Progenitor cell of endocrine pancreas (in vitro differentiated cells): ENCODE data around the gene CLPTM1L. TPM values are rescaled to one million over a fixed set of nuclear protein-coding genes. Genes with fewer than 3 reads are reported as not detected.
"Not testable (repeated sequence)": the region's sequence is repeated elsewhere in the genome, so short reads cannot be mapped to it uniquely, and the experiment has no call there.

Source experiments
- DNase-seq: peaks from one replicate; pipeline ENCODE4 v3.0.0; 2021; ENCODE audit warnings: low spot score; ENCODE audit not compliant: unreplicated experiment
- H3K27ac Mint-ChIP-seq: 2 replicates; pipeline ENCODE4 v1.8.0; 2021; ENCODE audit warnings: mild to moderate bottlenecking, moderate library complexity, mixed read lengths
- H3K27me3 Mint-ChIP-seq: 2 replicates; pipeline ENCODE4 v1.8.0; 2021; ENCODE audit warnings: mixed read lengths
- H3K36me3 Mint-ChIP-seq: 2 replicates; pipeline ENCODE4 v1.8.0; 2022; ENCODE audit warnings: mixed read lengths; ENCODE audit not compliant: insufficient read depth
- H3K4me1 Mint-ChIP-seq: 2 replicates; pipeline ENCODE4 v1.8.0; 2021; ENCODE audit warnings: low read depth, mixed read lengths
- H3K4me3 Mint-ChIP-seq: 2 replicates; pipeline ENCODE4 v1.8.0; 2021; ENCODE audit warnings: low read depth, mild to moderate bottlenecking, moderate library complexity, mixed read lengths
- H3K9me3 Mint-ChIP-seq: 2 replicates; pipeline ENCODE4 v1.8.0; 2021; ENCODE audit warnings: low read depth, mixed read lengths
- CTCF ChIP-seq: fragments of 200-600 bp; sonication (generic); IDR thresholded peaks from one replicate; pipeline ENCODE4 v1.5.0; 2021; ENCODE audit warnings: antibody characterized with exemption, mild to moderate bottlenecking; ENCODE audit not compliant: unreplicated experiment
- total RNA-seq: library from RNA; stranded (reverse); gene quantifications from 2 replicates; pipeline ENCODE4 v1.2.1, GENCODE V29; 2021

Gene CLPTM1L
- total RNA-seq, 1 donor from 2014 or later: 95.4 TPM

DNA sequence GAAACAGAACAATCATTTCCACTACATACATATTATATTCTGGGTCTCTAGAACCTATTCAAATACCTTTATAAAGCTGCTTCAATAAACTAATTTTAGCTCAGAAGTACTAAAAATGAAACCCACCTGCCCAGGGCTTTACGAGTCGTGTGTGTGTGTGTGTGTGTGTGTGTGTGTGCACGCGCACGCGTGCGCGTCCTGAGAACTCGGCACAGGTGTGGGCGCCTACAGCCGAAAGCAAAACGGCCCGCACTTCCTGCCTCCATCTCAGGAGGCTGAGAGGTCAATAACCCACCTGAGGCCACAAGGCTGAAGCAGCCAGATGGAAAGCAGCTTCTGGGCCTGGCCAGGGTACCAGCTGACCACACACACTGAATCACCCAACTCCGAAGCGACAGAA, 3.0 kb downstream of the CLPTM1L start:
- peaks cover 13% of the 10 kb centered on the region for H3K36me3 Mint-ChIP-seq
- no peak overlapping the region for H3K27ac Mint-ChIP-seq
- H3K4me3 Mint-ChIP-seq: no peak overlapping the region
- no peak for TF ChIP-seq CTCF
- H3K9me3 Mint-ChIP-seq: no peaks in the 10 kb centered on the region
- no peaks in the 10 kb centered on the region for H3K27me3 Mint-ChIP-seq
- DNase-seq: no peak
- H3K4me1 Mint-ChIP-seq: peaks cover 14% of the 10 kb centered on the region

GRCh38 chr5:1339818-1340210, 5.1 kb downstream of the CLPTM1L start:
- H3K27ac Mint-ChIP-seq, H3K9me3 Mint-ChIP-seq, H3K4me1 Mint-ChIP-seq, H3K27me3 Mint-ChIP-seq, DNase-seq, H3K4me3 Mint-ChIP-seq: not testable (repeated sequence)
- H3K36me3 Mint-ChIP-seq: peaks cover 13% of the 10 kb centered on the region

- H3K4me3 Mint-ChIP-seq: not testable (repeated sequence)
- H3K36me3 Mint-ChIP-seq: peaks cover 13% of the 10 kb centered on the region
Observed at GRCh38 chr5:1339139-1339817, 5.6 kb downstream of the CLPTM1L start.

DNA sequence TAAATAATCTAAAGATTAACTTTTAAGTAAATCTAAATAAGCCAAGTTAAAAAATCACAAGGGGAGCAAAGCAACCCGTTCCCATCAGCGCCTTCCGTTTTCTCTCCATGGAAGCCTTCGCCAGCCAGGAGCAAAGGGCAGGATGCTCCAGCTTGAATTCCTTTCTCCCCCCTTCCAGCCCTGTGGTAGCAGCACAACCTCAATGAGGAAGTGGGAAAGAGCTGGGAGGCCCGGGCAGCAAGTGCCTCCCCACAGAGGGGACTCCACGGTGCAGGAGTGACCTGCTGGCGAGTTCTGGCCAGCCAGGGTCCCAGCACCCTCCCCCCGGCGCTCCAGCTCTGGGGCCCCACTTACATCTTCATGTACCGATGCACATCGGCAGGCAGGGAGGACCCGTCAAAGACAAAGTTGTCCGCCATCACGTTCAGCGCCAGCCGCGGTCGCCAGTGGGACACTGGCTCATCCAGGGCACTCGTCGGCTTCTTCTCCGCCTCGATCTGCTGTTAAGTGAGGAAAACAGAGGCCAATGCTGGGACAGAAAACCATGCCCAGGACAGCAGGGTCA, 6.3 kb downstream of the CLPTM1L start:
- Mint-ChIP-seq H3K4me1 (peaks cover 3% of the 10 kb centered on the region), H3K36me3 (peaks cover 13% of the 10 kb centered on the region), H3K27me3 (no peaks in the 10 kb centered on the region), H3K27ac (no peak overlapping the region), H3K9me3 (no peaks in the 10 kb centered on the region), H3K4me3 (no peak overlapping the region)
- no peak for DNase-seq
- no peak for TF ChIP-seq CTCF

More at GRCh38 chr5:1339139-1339817, 5.6 kb downstream of the CLPTM1L start:
- not testable (repeated sequence) for H3K27ac Mint-ChIP-seq, H3K9me3 Mint-ChIP-seq, DNase-seq, H3K4me1 Mint-ChIP-seq, H3K27me3 Mint-ChIP-seq

GRCh38 chr5:1338196-1338490, 6.8 kb downstream of the CLPTM1L start:
- Mint-ChIP-seq H3K36me3 (peaks cover 13% of the 10 kb centered on the region), H3K9me3 (no peaks in the 10 kb centered on the region), H3K27me3 (no peaks in the 10 kb centered on the region), H3K27ac (no peak overlapping the region), H3K4me3 (no peak overlapping the region), H3K4me1 (peaks cover 1% of the 10 kb centered on the region)
- no peak for DNase-seq
- no peak for TF ChIP-seq CTCF

DNA sequence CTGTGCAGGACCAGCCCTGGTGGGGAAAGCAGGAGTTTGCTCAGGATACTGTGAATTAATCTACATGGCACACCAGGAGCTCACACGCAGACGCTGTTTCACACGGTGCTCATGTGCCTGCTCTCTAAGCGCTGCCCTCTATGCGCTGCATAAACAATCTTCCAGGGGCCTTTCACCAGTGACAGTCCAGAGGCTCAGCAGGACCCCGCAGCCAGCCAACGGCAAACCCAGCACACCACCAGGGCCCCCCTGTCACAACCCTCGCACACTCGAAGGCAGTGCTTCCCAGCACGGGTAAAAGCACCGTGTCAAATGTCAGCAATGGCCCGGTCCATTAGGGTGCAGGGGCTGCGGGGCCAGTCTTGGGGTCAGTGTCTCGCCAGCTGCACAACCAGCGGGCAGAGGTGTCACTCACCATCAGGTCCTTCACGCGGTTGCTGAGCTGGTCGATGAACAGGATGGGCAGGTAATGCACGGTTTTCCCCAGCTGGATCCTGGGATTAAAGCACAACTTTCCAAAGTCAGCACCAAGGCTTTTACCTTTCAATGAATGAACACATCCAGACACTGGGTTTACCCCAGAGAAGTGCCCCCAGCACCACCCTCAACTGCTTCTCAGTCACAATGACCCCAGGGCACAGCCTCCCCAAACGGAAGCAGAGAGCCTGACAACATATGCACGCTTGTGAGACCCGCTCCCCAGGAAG, 7.3 kb downstream of the CLPTM1L start:
- no peak for DNase-seq
- TF ChIP-seq CTCF: no peak
- Mint-ChIP-seq H3K36me3 (peaks cover 12% of the 10 kb centered on the region), H3K27me3 (no peaks in the 10 kb centered on the region), H3K27ac (no peak overlapping the region), H3K9me3 (no peaks in the 10 kb centered on the region), H3K4me3 (no peak overlapping the region), H3K4me1 (no peaks in the 10 kb centered on the region)
